ENCODE measurements around the gene TRMT2A. TPM values are rescaled to one million over a fixed set of nuclear protein-coding genes. Genes with fewer than 3 reads are reported as not detected.

TRMT2A gene
- total RNA-seq, 3 donors from 2014 or later: 143 to 161 (median 146) TPM

DNA sequence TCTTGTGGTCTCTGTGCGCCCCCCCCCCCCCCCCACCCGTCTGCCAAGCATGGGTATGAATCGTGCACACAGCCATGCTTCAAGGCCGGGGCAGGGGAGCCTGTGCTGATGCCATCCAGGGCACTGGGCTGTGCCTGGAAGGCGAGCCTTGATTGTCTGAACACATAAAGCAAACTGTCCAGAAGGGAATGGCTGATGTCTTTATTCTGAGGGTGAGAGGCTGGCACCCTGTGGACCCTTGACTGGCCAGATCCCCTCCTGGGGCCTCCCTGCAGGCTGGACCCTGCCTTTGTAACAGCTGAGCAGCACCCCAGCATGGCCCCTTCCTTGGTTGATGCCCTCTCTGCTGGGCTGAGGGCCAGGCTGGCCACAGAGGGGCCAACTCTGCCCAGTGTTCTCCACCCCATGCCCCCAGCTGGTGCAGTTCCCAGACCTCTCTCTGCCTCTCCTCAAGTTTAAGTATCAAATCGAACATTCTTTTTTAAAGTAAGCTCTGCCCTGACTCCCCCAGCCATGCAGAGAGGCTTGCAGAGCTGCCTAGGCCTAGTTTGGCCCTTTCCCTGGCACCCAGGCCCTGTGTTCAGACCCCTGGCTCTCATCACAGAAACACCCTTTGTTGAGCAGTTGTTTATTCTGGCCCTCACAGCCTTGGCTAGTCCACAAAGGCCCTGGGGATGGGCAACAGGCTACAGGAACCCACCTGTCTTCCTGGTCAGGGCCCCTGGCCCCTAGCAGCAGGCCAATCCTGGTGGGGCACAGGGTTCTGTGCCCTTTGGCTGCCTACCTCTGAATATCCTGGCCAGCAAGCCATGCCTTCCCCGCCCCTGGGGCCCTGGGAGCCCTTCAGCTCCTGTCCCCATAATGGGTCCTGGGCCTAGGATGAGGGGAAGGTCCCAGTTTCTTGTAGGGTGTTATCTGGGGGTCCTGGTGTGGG is 5.1 kb downstream of the TRMT2A start:
- DNase-seq: no peak
- H3K27me3 Mint-ChIP-seq (ENCODE audit: low read depth): no peaks in the 10 kb centered on the region
- ATAC-seq: peak in 1 of 2 donors; percentile 9
- H3K4me3 Mint-ChIP-seq: no peak overlapping the region
- H3K9me3 Mint-ChIP-seq: no peaks in the 10 kb centered on the region
- H3K4me1 Mint-ChIP-seq (ENCODE audit: low read depth): peaks cover 14% of the 10 kb centered on the region
- H3K36me3 Mint-ChIP-seq (ENCODE audit: insufficient read depth): peaks cover 8% of the 10 kb centered on the region

DNA sequence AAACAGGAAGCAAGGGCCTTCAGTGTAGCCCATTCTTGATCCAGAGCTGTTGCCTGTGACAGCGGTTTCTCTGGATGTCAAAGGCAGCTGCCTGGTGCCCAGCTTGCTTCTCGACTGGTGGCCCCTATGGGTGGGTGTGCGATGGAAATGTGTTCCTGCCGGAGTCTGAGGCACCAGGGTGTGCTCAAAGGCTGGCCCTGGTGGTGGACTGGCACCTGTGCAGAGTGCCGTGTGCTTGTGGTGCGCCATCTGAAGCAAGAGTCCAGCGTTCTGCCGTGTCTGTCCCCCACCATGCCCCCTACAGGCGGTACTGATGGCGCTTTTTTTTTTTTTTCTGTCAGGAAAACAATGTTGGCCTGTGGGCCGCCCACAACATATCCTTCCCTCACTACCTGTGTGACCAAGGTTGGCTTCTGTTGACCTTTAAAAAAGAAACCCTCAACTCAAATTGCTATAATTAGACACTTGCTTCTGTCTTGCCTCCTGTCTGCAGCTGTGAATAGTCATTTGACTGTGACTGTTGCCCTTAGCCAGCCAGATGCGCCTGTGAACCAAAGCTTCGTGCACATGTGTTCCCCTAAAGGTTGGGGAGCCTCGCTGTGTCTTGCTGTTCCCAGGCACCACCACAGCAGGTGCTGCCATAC is 5.9 kb downstream of the TRMT2A start:
- DNase-seq: no peak
- peak; percentile 53 to 56 for ATAC-seq
- H3K4me1 Mint-ChIP-seq (ENCODE audit: low read depth): peaks cover 14% of the 10 kb centered on the region
- no peak overlapping the region for H3K4me3 Mint-ChIP-seq
- peaks cover 8% of the 10 kb centered on the region for H3K36me3 Mint-ChIP-seq (ENCODE audit: insufficient read depth)
- no peaks in the 10 kb centered on the region for H3K27me3 Mint-ChIP-seq (ENCODE audit: low read depth)
- no peaks in the 10 kb centered on the region for H3K9me3 Mint-ChIP-seq

DNA sequence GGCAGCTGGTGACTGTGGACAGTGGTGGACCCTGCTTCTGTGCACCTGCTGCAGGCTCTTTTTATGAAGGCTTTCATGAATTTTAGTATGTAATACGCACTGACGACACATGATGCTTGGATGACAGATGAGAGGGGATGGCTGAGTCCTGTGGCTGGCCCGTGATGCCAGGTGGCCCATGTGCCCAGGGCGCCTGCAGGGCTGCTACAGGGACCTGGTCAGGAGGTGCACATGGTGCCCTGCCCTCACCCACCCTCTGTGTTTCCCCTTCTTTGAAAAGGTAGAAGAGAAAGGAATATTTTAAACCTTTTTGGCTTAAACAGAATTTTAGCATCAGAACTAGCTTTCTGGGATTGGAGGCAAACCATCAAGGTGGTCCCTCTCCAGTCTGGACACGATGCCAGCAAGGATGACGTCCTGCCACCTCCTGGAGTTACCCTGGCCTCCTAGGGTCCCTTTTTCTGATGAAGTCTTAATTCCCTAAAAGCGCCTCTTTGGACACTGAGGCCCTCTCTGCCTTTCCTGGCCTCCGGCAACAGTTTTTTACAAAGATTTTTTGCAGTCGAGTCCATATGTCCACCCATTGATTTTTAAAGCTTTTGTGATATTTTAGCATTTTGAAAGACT is 6.6 kb downstream of the TRMT2A start:
- no peak overlapping the region for H3K4me3 Mint-ChIP-seq
- no peaks in the 10 kb centered on the region for H3K9me3 Mint-ChIP-seq
- peaks cover 8% of the 10 kb centered on the region for H3K36me3 Mint-ChIP-seq (ENCODE audit: insufficient read depth)
- DNase-seq (no peak), ATAC-seq (no peak)
- no peaks in the 10 kb centered on the region for H3K27me3 Mint-ChIP-seq (ENCODE audit: low read depth)
- peaks cover 14% of the 10 kb centered on the region for H3K4me1 Mint-ChIP-seq (ENCODE audit: low read depth)

DNA sequence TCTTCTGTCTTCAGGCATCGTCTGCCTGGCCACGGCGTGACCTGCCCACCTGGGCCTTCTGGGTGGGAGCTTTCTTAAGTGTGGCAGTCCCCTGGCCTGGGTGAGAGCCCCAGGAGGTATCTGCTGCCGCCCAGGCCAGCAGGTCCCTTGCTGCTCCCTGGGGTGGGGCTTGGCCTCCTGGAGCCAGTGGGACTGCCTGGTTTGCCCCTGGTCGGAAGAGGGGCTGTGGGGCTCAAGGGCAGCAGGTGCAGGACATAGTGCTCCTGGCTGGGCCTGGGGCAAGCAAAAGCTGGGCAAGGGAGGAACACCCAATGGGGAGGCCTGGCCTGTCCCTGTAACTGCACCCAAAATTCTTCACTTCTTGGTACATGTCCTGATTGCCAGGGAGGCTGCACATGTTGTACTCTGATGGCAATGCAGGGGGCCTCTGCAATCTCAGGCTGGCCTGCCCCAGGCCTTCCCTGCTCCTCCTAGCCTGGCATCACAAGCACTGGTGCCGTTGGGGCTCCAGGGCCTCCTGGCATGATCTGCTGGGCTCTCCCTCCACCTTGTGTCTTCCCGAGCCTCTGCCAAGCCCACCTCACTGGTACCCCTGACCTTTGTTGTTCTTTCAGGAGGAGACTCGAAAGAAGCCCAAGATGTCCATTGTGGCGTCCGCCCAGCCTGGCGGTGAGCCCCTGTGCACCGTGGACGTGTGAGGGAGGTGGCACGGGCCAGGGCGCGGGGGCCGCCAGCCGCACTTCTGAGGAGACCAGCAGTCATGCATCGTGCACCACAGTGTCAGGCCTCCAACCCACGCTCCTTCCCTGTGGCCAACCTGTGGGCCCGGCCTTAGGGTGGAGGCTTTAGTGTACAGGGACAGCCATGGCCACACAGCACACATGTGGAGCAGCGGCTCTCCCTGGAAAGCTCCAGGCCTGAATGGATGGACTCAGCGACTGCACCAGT is 7.3 kb downstream of the TRMT2A start:
- no peak for ATAC-seq
- peaks cover 8% of the 10 kb centered on the region for H3K36me3 Mint-ChIP-seq (ENCODE audit: insufficient read depth)
- H3K9me3 Mint-ChIP-seq: no peaks in the 10 kb centered on the region
- H3K27me3 Mint-ChIP-seq (ENCODE audit: low read depth): no peaks in the 10 kb centered on the region
- DNase-seq: no peak
- peaks cover 9% of the 10 kb centered on the region for H3K4me1 Mint-ChIP-seq (ENCODE audit: low read depth)
- no peak overlapping the region for H3K4me3 Mint-ChIP-seq

DNA sequence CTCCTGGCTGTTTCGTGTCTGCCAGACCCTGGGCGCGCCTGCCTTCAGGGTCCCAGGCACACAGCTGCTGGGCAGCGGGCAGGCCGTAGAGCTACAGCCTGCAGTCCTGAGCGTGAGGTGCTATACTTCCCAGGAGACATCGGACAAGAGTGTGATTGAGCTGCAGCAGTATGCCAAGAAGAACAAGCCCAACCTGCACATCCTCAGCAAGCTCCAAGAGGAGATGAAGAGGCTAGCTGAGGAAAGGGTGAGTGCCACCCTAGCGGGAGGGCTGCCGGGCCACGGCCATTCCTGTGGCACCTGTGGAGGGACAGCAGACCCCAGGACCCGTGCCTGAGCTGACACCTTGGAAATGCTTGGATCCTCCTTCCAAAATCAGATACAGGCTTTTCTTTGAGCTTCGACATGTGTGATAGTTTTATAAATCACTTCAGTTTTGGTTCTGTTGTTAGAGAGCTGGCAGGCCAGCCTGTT is 8.2 kb downstream of the TRMT2A start:
- no peak for DNase-seq
- ATAC-seq: no peak
- no peaks in the 10 kb centered on the region for H3K9me3 Mint-ChIP-seq
- no peaks in the 10 kb centered on the region for H3K27me3 Mint-ChIP-seq (ENCODE audit: low read depth)
- H3K4me1 Mint-ChIP-seq (ENCODE audit: low read depth): peaks cover 4% of the 10 kb centered on the region
- H3K4me3 Mint-ChIP-seq: no peak overlapping the region
- peaks cover 6% of the 10 kb centered on the region for H3K36me3 Mint-ChIP-seq (ENCODE audit: insufficient read depth)

DNA sequence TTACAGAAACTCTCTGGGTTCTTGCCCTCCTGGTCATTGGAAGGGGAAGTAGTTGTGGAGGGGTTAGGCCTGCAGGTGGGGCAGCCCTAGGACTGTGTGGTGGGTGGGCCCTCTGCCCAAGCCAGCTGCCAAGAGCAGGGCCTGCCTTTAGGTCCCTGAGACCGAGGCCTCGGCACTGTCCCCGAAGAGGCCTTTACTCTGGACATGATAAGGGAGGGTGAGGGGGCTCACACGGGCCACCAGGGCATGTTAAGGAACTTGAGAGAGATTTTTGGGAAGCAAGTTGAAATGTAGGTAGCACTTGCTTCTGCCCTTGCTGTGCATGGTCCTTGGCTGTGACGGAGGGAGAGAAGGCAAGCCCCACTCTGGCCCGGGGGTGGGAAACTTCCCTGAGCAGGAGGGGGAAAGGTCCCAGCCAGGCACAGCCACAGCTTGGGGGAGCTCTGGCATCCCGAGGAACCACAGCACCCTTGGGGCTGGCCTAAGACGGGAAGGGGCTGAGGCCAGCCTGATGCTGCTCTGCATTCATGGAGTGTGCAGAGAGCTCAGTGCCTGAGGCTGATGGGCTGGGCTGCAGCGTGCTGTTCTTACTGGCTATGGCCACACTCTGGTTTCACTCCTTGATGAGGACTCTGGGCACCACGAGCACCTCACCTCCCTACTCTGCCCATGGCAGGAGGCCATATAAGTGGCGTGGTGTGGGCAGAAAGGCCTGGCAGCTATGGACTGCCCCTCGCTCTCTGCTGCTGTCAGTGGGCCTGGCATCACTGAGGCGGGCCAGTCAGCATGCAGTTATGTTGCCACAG is 8.9 kb downstream of the TRMT2A start:
- ATAC-seq: no peak
- Mint-ChIP-seq H3K9me3 (no peaks in the 10 kb centered on the region), H3K4me3 (no peak overlapping the region), H3K4me1 (ENCODE audit: low read depth) (peaks cover 4% of the 10 kb centered on the region), H3K36me3 (ENCODE audit: insufficient read depth) (peaks cover 6% of the 10 kb centered on the region), H3K27me3 (ENCODE audit: low read depth) (no peaks in the 10 kb centered on the region)
- no peak for DNase-seq

DNA sequence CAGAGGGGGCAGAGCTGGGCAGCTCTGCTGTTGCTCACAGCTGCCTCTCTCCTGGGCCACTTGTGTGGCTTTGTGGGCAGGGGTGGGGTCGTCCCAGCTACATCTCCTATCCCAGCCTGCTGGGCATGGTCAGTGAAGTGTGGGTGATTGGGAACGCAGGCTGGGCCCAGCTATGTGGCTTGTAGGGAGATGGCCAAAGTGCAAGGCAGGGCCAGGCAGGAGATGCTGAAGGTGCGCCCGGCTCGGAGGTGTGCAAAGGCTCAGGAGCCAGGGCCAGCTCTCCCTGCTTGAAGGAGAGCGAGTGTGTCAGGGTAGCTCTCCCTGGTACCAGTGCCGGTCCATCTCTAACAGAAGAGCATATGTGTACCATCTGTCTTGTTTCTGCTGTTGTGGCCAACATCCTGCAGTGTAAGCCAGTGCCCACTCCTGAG is 9.5 kb downstream of the TRMT2A start:
- DNase-seq: no peak
- no peaks in the 10 kb centered on the region for H3K9me3 Mint-ChIP-seq
- ATAC-seq: no peak
- H3K4me1 Mint-ChIP-seq (ENCODE audit: low read depth): peaks cover 4% of the 10 kb centered on the region
- peaks cover 6% of the 10 kb centered on the region for H3K36me3 Mint-ChIP-seq (ENCODE audit: insufficient read depth)
- H3K4me3 Mint-ChIP-seq: no peak overlapping the region
- H3K27me3 Mint-ChIP-seq (ENCODE audit: low read depth): no peaks in the 10 kb centered on the region

DNA sequence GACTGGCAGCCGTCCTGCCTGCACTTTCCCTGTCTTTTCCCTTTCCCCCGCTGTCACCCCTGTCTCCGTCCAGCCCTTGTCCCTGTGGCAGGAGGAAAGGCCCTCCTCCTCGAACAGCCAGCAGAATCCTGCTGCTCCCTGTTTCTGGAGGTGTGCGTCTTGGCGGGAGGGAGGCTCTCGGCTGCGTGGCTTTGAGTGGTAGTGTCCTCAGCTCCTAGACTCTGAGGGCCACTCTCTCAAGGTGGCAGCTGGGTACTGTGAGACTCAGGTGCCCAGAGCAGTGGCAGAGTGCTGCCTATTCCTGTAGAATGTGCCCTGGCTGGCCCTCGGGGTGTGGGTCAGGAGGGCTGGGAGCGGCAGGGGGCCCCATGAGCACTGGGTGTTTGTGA is 10.2 kb downstream of the TRMT2A start:
- ATAC-seq (no peak), DNase-seq (no peak)
- Mint-ChIP-seq H3K27me3 (ENCODE audit: low read depth) (no peaks in the 10 kb centered on the region), H3K36me3 (ENCODE audit: insufficient read depth) (peaks cover 8% of the 10 kb centered on the region), H3K4me1 (ENCODE audit: low read depth) (peaks cover 7% of the 10 kb centered on the region), H3K4me3 (no peak overlapping the region), H3K9me3 (no peaks in the 10 kb centered on the region)

DNA sequence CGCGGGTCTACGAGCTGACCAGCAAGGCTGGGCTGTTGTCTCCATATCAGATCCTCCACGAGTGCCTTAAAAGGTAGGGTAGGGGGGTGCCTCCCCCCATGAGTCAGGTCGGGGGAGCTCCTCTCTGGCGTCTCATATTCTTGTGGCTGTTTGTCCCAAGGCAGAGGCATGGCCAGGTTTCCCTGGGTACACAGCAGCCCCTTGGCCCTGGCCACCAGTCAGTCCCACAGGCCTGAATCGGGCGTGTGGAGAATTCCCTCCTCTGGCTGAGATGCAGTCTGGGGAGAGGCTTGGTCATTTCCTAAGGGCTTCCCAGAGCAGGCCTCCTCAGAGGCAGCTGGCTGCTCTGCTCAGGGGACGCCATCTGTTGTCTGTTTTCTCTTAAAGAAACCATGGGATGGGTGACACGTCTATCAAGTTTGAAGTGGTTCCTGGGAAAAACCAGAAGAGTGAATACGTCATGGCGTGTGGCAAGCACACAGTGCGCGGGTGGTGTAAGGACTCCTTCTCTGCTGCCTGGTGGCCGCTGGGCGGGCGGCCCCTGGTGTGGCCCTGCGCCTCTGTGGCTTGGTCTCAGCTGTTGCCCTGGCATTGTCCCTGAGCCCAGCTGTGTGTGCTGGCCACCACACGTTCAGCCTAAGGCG is 10.7 kb downstream of the TRMT2A start:
- no peaks in the 10 kb centered on the region for H3K9me3 Mint-ChIP-seq
- ATAC-seq (no peak), DNase-seq (no peak)
- H3K27me3 Mint-ChIP-seq (ENCODE audit: low read depth): no peaks in the 10 kb centered on the region
- H3K36me3 Mint-ChIP-seq (ENCODE audit: insufficient read depth): peaks cover 7% of the 10 kb centered on the region
- no peak overlapping the region for H3K4me3 Mint-ChIP-seq
- H3K4me1 Mint-ChIP-seq (ENCODE audit: low read depth): peaks cover 10% of the 10 kb centered on the region

DNA sequence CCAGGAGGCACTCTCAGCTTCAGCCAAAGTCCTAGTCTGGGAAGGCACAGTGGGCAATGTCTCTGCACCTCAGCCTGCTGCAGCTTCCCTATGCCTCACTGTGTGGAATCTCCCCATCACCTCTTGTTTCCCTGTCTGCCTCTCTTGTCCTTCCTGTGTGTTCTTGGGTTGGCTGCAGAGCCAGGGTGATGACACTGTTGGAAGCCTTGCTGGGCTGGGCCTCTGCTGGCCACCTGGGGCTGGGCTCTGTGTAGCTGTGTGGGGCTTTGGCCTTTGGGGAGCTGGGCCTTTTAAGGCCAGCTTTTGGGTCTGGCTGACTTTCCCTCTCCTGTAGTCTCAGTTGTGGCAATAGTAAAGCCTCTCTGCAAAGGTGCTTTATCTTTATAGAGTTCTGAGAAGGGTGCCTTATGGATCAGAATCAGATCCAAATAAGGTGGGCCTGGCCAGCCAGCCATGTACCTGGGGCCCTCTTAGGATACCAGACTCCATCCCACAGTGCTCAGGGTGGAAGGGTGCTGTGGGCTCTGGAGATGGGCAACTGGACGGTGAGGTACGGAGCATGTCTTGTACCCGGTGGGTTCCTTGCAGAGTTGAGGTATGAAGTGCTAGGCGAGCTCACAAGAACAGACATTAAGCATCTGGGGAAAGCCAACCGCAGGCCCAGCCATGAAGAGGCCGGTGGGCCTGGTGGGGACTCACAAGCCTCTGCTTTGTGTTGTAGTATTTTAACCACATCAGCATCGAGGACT is 11.4 kb downstream of the TRMT2A start:
- H3K9me3 Mint-ChIP-seq: no peaks in the 10 kb centered on the region
- H3K4me1 Mint-ChIP-seq (ENCODE audit: low read depth): peaks cover 17% of the 10 kb centered on the region
- no peak overlapping the region for H3K4me3 Mint-ChIP-seq
- ATAC-seq (no peak), DNase-seq (no peak)
- H3K36me3 Mint-ChIP-seq (ENCODE audit: insufficient read depth): peaks cover 7% of the 10 kb centered on the region
- no peaks in the 10 kb centered on the region for H3K27me3 Mint-ChIP-seq (ENCODE audit: low read depth)

DNA sequence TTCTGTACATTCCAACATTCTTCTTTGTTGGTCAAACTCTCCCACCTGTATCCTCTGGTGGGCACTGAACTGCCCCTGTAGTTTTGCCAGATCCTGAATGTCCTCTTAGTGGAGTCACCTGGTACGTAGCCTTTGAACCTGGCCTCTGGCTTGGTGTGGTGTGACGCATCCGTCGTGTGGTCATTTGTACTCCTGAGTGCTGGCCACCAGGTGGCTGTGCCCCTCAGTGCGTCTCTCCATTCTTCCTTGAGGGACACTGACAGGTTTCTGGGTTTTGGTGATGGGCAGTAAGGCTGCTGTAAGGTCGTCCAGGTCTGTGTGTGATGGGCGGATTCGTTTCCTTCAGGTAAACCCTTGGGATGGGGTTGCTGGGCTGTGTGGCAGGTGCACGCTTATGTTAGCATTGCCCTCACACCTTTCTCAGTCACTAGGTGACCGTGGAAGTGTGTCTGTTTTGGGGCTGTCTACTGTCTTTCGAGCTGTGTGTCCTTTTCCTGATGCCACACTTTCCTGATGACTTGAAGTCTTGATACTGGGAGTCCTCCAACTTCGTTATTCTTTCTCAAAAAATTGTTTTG is 14.7 kb downstream of the TRMT2A start:
- no peaks in the 10 kb centered on the region for H3K27me3 Mint-ChIP-seq (ENCODE audit: low read depth)
- peaks cover 45% of the 10 kb centered on the region for H3K4me1 Mint-ChIP-seq (ENCODE audit: low read depth)
- no peak overlapping the region for H3K4me3 Mint-ChIP-seq
- peaks cover 20% of the 10 kb centered on the region for H3K36me3 Mint-ChIP-seq (ENCODE audit: insufficient read depth)
- ATAC-seq (no peak), DNase-seq (no peak)
- no peaks in the 10 kb centered on the region for H3K9me3 Mint-ChIP-seq

DNA sequence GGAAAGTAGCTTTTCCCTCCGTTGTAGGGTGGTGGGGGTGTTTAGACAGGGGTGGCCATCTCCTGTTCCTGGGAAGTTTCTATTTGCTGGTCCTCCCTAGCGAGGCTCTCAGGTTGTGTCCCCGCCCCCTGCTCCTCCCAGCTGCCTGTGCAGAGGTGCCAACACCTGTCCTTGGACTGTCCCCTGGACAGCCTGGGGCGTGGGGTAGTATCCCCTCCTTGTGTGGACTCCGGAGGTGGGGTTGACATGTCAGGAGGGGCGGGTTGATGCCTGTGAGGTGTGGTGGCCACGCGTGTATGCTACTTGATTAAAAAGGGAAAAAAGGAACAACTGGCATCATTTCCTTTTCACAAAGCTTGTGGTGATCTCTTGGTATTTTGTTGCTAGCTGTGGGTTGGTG is 15.4 kb downstream of the TRMT2A start:
- ATAC-seq (no peak), DNase-seq (no peak)
- Mint-ChIP-seq H3K36me3 (ENCODE audit: insufficient read depth) (peaks cover 26% of the 10 kb centered on the region), H3K9me3 (no peaks in the 10 kb centered on the region), H3K4me3 (no peak overlapping the region), H3K27me3 (ENCODE audit: low read depth) (no peaks in the 10 kb centered on the region), H3K4me1 (ENCODE audit: low read depth) (peaks cover 47% of the 10 kb centered on the region)

All from activated T-cell treated with anti-CD3 and anti-CD28 coated beads, Interleukin-2, amount 50 U/mL, for 4 hours (primary cell).